LNCAP (cell line): ENCODE measurements around the gene MALT1.

ENCODE experiments used
- TF ChIP-seq, protein P1 (sequence below): fragments of 450-650 bp; IDR thresholded peaks from 2 replicates; pipeline ENCODE4 v1.5.1; 2017; ENCODE audit warnings: mild to moderate bottlenecking

The MALT1 gene

DNA sequence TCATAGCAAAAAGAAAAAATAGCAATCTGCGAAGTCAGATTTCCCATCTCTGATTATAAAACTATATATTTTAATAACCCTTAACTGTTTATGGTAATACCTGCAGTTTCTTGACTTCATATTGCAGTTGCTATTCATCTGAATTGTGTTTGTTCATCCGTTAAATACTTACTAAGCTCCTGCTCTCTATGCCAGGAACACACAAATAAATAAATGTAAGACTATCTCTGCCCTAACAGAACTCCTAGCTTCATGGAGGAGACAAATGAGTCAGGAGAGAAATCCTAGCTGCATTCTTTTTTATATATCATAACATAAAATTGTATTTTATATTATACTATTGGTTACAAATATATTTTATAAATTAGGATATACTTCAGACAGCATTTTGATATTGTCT is 61.2 kb downstream of the MALT1 start:
- TF ChIP-seq, protein P1, sequence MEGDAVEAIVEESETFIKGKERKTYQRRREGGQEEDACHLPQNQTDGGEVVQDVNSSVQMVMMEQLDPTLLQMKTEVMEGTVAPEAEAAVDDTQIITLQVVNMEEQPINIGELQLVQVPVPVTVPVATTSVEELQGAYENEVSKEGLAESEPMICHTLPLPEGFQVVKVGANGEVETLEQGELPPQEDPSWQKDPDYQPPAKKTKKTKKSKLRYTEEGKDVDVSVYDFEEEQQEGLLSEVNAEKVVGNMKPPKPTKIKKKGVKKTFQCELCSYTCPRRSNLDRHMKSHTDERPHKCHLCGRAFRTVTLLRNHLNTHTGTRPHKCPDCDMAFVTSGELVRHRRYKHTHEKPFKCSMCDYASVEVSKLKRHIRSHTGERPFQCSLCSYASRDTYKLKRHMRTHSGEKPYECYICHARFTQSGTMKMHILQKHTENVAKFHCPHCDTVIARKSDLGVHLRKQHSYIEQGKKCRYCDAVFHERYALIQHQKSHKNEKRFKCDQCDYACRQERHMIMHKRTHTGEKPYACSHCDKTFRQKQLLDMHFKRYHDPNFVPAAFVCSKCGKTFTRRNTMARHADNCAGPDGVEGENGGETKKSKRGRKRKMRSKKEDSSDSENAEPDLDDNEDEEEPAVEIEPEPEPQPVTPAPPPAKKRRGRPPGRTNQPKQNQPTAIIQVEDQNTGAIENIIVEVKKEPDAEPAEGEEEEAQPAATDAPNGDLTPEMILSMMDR = no peak

- TF ChIP-seq, protein P1 = no peak
Observed at GRCh38 chr18:58733866-58734265, 62.6 kb downstream of the MALT1 start.

DNA sequence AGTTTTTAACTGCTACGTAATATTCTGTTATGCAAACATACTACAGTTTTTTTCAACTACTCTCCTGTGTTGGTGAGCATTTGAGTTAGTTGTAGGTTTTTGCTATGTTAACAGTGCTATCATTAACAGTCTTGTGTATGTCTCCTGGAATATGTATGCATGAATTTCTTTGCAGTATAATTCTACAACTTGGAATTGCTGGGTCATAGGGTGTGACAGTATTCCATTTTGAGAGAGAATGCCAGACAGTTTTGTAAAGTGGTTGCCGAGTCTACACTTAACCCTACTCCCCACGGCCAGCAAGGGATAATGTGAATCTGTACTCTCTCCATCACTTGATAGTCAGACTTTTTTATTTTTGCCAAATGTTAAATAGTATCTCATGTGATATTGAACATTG is 67.1 kb downstream of the MALT1 start:
- TF ChIP-seq, protein P1 = no peak

GRCh38 chr18:58745914-58746313 is 74.6 kb downstream of the MALT1 start:
- TF ChIP-seq, protein P1 = no peak

DNA sequence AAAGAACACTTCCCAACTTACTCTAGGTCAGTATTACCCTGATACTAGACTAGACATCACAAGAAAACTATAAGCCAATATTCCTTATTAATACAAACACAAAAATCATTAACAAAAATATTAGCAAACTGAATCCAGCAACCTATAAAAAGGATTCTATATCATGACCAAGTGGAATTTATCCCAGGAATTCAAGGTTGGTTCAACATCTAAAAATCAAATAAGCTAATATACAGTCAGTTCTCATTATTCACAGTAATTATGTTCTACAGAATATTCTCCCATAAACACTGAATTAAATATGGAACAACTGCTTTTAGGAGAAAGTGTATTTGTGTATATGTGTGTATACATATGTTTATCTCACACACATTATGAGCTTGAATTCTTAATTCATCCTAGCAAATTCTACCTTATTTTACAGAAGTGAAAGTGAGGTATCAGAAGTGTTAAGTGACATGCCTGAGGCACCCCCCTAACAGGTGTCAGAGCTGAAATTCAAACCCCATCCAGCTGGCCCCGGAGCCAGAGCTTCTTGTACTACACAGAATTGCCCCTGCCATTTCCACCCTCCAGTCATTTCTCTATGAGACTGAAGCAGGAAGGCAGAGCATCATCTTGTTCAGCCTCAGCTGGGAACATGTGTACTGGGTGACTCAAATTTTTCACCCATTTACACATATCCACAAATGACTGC is 77.8 kb downstream of the MALT1 start:
- TF ChIP-seq, protein P1 = no peak

GRCh38 chr18:58753976-58754375 is 82.7 kb downstream of the MALT1 start:
- TF ChIP-seq, protein P1 = no peak

DNA sequence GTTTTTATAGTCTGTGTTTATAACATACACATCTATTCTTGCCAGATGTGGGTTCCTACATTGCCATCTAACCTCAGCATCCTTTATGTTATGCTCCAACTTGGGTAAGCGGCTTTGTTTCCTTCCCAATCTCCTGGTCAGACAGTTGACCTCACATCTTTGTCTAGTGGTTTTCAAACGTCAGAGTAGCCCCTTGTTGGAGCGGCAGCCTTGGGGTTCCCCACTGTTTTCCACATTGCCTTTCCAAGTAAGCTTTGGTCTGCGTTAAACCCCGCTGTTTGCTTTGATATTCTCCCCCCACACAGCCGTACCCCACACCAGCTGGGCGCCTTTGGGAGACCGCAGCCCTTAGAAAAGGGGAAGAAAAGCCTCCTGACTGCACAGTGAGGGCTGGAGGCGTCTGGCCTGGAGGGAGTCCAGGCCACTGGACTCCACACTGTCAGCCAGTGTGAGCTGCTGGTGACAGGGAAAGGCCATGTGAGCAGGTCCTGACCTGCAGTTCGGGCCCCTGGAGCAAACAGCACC is 83.3 kb downstream of the MALT1 start:
- TF ChIP-seq, protein P1 = no peak
